Hepatocyte (in vitro differentiated cells): ENCODE data around the gene SLC28A2. TPM values are rescaled to one million over a fixed set of nuclear protein-coding genes. Genes with fewer than 3 reads are reported as not detected.

ENCODE experiments used
- DNase-seq: peaks from one replicate; pipeline ENCODE4 v3.0.0-alpha.2; 2016; ENCODE audit warnings: low spot score
- H2AFZ ChIP-seq: fragments of 200-600 bp; sonication (generic); 2 replicates; pipeline ENCODE4 v1.6.0; 2016; ENCODE audit warnings: antibody characterized with exemption, mild to moderate bottlenecking
- H3K27ac ChIP-seq: fragments of 200-600 bp; sonication (generic); 2 replicates; pipeline ENCODE4 v1.5.1; 2016; ENCODE audit warnings: mild to moderate bottlenecking
- H3K27me3 ChIP-seq: fragments of 200-600 bp; sonication (generic); 2 replicates; pipeline ENCODE4 v1.6.1; 2016
- H3K36me3 ChIP-seq: fragments of 200-600 bp; sonication (generic); replicated peaks from 2 replicates; pipeline ENCODE4 v1.5.1; 2016; ENCODE audit warnings: low read depth; ENCODE audit not compliant: insufficient read depth
- H3K4me1 ChIP-seq: fragments of 200-600 bp; sonication (generic); 2 replicates; pipeline ENCODE4 v1.5.1; 2016; ENCODE audit warnings: mild to moderate bottlenecking, moderate library complexity; ENCODE audit not compliant: insufficient read depth
- H3K4me2 ChIP-seq: fragments of 200-600 bp; sonication (generic); 2 replicates; pipeline ENCODE4 v1.6.0; 2016
- H3K4me3 ChIP-seq: fragments of 200-600 bp; sonication (generic); 2 replicates; pipeline ENCODE4 v1.5.1; 2016; ENCODE audit warnings: mild to moderate bottlenecking
- H3K79me2 ChIP-seq: fragments of 200-600 bp; sonication (generic); 2 replicates; pipeline ENCODE4 v1.6.0; 2017; ENCODE audit warnings: mild to moderate bottlenecking
- H3K9me2 ChIP-seq: fragments of 200-600 bp; sonication (generic); replicated peaks from 2 replicates; pipeline ENCODE4 v1.6.0; 2017; ENCODE audit warnings: mild to moderate bottlenecking; ENCODE audit not compliant: insufficient read depth
- H3K9me3 ChIP-seq: fragments of 200-600 bp; sonication (generic); 2 replicates; pipeline ENCODE4 v1.5.1; 2016; ENCODE audit warnings: low read depth, mild to moderate bottlenecking
- H4K20me1 ChIP-seq: fragments of 200-600 bp; sonication (generic); 2 replicates; pipeline ENCODE4 v1.6.0; 2016; ENCODE audit warnings: mild to moderate bottlenecking; ENCODE audit not compliant: insufficient read depth, poor library complexity, severe bottlenecking
- CTCF ChIP-seq: fragments of 200-600 bp; sonication (generic); IDR thresholded peaks from 2 replicates; pipeline ENCODE4 v1.5.1; 2016; ENCODE audit warnings: antibody characterized with exemption, mild to moderate bottlenecking; ENCODE audit not compliant: poor library complexity
- EZH2 ChIP-seq: fragments of 200-600 bp; sonication (generic); IDR thresholded peaks from 2 replicates; pipeline ENCODE4 v1.6.1; 2016; ENCODE audit warnings: antibody characterized with exemption, mild to moderate bottlenecking, borderline replicate concordance
- EZH2phosphoT487 ChIP-seq: fragments of 200-600 bp; sonication (generic); IDR thresholded peaks from one replicate; pipeline ENCODE4 v1.6.1; 2018; ENCODE audit warnings: antibody characterized with exemption, mild to moderate bottlenecking, low read depth, moderate library complexity; ENCODE audit not compliant: unreplicated experiment, severe bottlenecking
- WGBS: methylation state at CpG from one replicate; pipeline ENCODE4 v1.1.6; 2016; ENCODE audit warnings: low lambda C conversion rate; ENCODE audit errors: missing lambda C conversion rate; 5-methylcytosine and 5-hydroxymethylcytosine counted together
- polyA plus RNA-seq: library from polyadenylated mRNA; unstranded; fragments of >200 nt; fragmentation: Nextera tagmentation; extraction: Ambion mirVana; gene quantifications from 2 replicates; pipeline ENCODE4 v1.2.1, GENCODE V29; 2016
- total RNA-seq: library from RNA; depleted of rRNA; stranded (reverse); fragments of >200 nt; gene quantifications from 2 replicates; pipeline ENCODE4 v1.2.3, GENCODE V29; 2014

SLC28A2 gene
- total and polyA plus RNA-seq, 2 experiments from 2014 or later, result 1.5 to 1.8 TPM

- Histone ChIP-seq H2AFZ (no peak overlapping the region), H3K9me3 (no peaks in the 10 kb centered on the region), H3K27ac (no peak overlapping the region), H4K20me1 (no peaks in the 10 kb centered on the region), H3K36me3 (no peaks in the 10 kb centered on the region), H3K79me2 (no peaks in the 10 kb centered on the region), H3K9me2 (no peaks in the 10 kb centered on the region), H3K27me3 (no peaks in the 10 kb centered on the region), H3K4me2 (no peak overlapping the region), H3K4me3 (no peak overlapping the region), H3K4me1 (no peaks in the 10 kb centered on the region)
- DNase-seq, result no peak
- 78% methylated on average over 2 of the region's 2 CpGs for WGBS
- no peak for TF ChIP-seq CTCF
- TF ChIP-seq EZH2phosphoT487, result no peak
- no peak for TF ChIP-seq EZH2
These were observed 33.4 kb downstream of the SLC28A2 start for GRCh38 chr15:45285413-45285812.

GRCh38 chr15:45287390-45287956 is 35.4 kb downstream of the SLC28A2 start:
- no peak for DNase-seq
- Histone ChIP-seq H3K27ac (no peak overlapping the region), H3K27me3 (no peaks in the 10 kb centered on the region), H3K36me3 (no peaks in the 10 kb centered on the region), H3K9me2 (no peaks in the 10 kb centered on the region), H4K20me1 (no peaks in the 10 kb centered on the region), H3K4me1 (no peaks in the 10 kb centered on the region), H2AFZ (no peak overlapping the region), H3K79me2 (no peaks in the 10 kb centered on the region), H3K4me2 (no peak overlapping the region), H3K9me3 (no peaks in the 10 kb centered on the region), H3K4me3 (no peak overlapping the region)
- TF ChIP-seq CTCF (no peak), EZH2 (no peak), EZH2phosphoT487 (no peak)
- WGBS, result 75% methylated on average over 2 of the region's 2 CpGs

- 85% methylated on average over 6 of the region's 6 CpGs for WGBS
- no peaks in the 10 kb centered on the region for H3K36me3 ChIP-seq
- TF ChIP-seq EZH2phosphoT487 (no peak), CTCF (no peak), EZH2 (no peak)
These were observed 36.9 kb downstream of the SLC28A2 start for GRCh38 chr15:45288947-45289346.

More at GRCh38 chr15:45288947-45289346, 36.9 kb downstream of the SLC28A2 start:
- Histone ChIP-seq H3K27me3 (no peaks in the 10 kb centered on the region), H3K4me2 (no peak overlapping the region), H3K9me2 (no peaks in the 10 kb centered on the region), H3K27ac (no peak overlapping the region), H4K20me1 (no peaks in the 10 kb centered on the region), H3K9me3 (no peaks in the 10 kb centered on the region), H2AFZ (no peak overlapping the region), H3K79me2 (no peaks in the 10 kb centered on the region), H3K4me1 (no peaks in the 10 kb centered on the region), H3K4me3 (no peak overlapping the region)
- DNase-seq, result no peak
